Osteoblast (primary cell): Measurements from ENCODE around the gene ZNF385A. TPM values are rescaled to one million over a fixed set of nuclear protein-coding genes. Genes with fewer than 3 reads are reported as not detected.
A peak's percentile ranks its signal among the peaks of the same experiment; 100 is the strongest.

ENCODE experiments used
- DNase-seq: peaks from one replicate; pipeline ENCODE4 v3.0.0; 2011; ENCODE audit warnings: low spot score, mixed read lengths; ENCODE audit not compliant: insufficient read length; ENCODE audit errors: missing footprints
- H2AFZ ChIP-seq: 2 replicates; pipeline ENCODE4 v1.6.0; 2011; ENCODE audit warnings: mild to moderate bottlenecking, low read length
- H3K27ac ChIP-seq: 2 replicates; pipeline ENCODE4 v1.5.1; 2011; ENCODE audit warnings: mild to moderate bottlenecking, low read depth, low read length, moderate library complexity
- H3K27me3 ChIP-seq: 2 replicates; pipeline ENCODE4 v1.6.0; 2012; ENCODE audit warnings: mild to moderate bottlenecking, control low read depth, inconsistent platforms, low read length, moderate library complexity; ENCODE audit not compliant: insufficient read depth
- H3K36me3 ChIP-seq: 2 replicates; pipeline ENCODE4 v1.5.1; 2011; ENCODE audit warnings: mild to moderate bottlenecking, low read length, control low read depth, moderate library complexity; ENCODE audit not compliant: insufficient read depth
- H3K4me1 ChIP-seq: 2 replicates; pipeline ENCODE4 v1.5.1; 2011; ENCODE audit warnings: mild to moderate bottlenecking, low read length, control low read depth, moderate library complexity; ENCODE audit not compliant: insufficient read depth
- H3K4me2 ChIP-seq: 2 replicates; pipeline ENCODE4 v1.6.0; 2011; ENCODE audit warnings: mild to moderate bottlenecking, low read length; ENCODE audit not compliant: insufficient read depth
- H3K4me3 ChIP-seq: fragments of 200-600 bp; sonication (generic); 3 replicates; pipeline ENCODE4 v1.5.1; 2012; ENCODE audit warnings: mild to moderate bottlenecking, low read length, inconsistent platforms; ENCODE audit not compliant: insufficient read depth
- H3K79me2 ChIP-seq: 2 replicates; pipeline ENCODE4 v1.6.0; 2012; ENCODE audit warnings: mild to moderate bottlenecking, low read length, control low read depth, inconsistent platforms; ENCODE audit not compliant: insufficient read depth
- H3K9me3 ChIP-seq: 2 replicates; pipeline ENCODE4 v1.5.1; 2011; ENCODE audit warnings: low read depth, low read length, control low read depth
- H4K20me1 ChIP-seq: 2 replicates; pipeline ENCODE4 v1.6.0; 2012; ENCODE audit warnings: mild to moderate bottlenecking, low read length, control low read depth; ENCODE audit not compliant: insufficient read depth
- total RNA-seq: library from RNA; depleted of rRNA; stranded (reverse); fragments of >200 nt; gene quantifications from 2 replicates; pipeline ENCODE4 v1.2.3, GENCODE V29; 2012
- TF ChIP-seq, protein P1 (sequence below): IDR thresholded peaks from 2 replicates; pipeline ENCODE4 v1.5.1; 2011; ENCODE audit warnings: mild to moderate bottlenecking, low read depth, low read length, moderate library complexity; ENCODE audit errors: extremely low read depth

Gene ZNF385A
- total RNA-seq, 1 donor: 0.72 TPM

DNA sequence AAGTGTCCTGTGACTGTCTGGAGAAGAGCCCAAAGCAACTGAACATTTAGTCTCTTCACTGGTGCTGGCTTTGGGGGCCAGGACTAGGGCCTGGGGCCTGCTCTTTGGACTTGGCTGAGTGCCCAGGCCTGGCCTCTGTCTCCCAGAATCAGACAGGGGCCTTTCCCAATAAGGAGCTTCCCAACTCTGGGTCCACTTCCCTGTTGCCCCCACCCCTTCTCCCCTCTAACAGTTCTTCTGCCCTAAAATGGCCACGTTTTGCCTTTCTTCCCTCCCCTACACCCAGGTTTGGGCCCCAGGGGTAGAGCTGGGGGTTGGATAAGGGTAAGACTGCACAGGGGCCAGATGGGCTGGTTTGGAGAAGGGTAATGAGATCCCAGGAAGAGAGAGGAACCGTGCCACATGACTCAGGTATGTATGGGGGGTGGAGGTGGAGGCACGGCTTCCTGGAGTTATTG is 44.5 kb upstream of the ZNF385A start:
- TF ChIP-seq, protein P1, sequence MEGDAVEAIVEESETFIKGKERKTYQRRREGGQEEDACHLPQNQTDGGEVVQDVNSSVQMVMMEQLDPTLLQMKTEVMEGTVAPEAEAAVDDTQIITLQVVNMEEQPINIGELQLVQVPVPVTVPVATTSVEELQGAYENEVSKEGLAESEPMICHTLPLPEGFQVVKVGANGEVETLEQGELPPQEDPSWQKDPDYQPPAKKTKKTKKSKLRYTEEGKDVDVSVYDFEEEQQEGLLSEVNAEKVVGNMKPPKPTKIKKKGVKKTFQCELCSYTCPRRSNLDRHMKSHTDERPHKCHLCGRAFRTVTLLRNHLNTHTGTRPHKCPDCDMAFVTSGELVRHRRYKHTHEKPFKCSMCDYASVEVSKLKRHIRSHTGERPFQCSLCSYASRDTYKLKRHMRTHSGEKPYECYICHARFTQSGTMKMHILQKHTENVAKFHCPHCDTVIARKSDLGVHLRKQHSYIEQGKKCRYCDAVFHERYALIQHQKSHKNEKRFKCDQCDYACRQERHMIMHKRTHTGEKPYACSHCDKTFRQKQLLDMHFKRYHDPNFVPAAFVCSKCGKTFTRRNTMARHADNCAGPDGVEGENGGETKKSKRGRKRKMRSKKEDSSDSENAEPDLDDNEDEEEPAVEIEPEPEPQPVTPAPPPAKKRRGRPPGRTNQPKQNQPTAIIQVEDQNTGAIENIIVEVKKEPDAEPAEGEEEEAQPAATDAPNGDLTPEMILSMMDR: no peak
- DNase-seq: peak; percentile 47
- no peaks in the 10 kb centered on the region for H3K27me3 ChIP-seq
- no peaks in the 10 kb centered on the region for H4K20me1 ChIP-seq
- no peaks in the 10 kb centered on the region for H3K9me3 ChIP-seq
- no peaks in the 10 kb centered on the region for H3K36me3 ChIP-seq
- H3K79me2 ChIP-seq: no peaks in the 10 kb centered on the region
- peak overlapping the region; percentile 95 for H3K27ac ChIP-seq
- H3K4me2 ChIP-seq: peak overlapping the region; percentile 73
- peak overlapping the region; percentile 22 for H3K4me3 ChIP-seq
- H2AFZ ChIP-seq: no peak overlapping the region
- peaks cover 61% of the 10 kb centered on the region for H3K4me1 ChIP-seq

DNA sequence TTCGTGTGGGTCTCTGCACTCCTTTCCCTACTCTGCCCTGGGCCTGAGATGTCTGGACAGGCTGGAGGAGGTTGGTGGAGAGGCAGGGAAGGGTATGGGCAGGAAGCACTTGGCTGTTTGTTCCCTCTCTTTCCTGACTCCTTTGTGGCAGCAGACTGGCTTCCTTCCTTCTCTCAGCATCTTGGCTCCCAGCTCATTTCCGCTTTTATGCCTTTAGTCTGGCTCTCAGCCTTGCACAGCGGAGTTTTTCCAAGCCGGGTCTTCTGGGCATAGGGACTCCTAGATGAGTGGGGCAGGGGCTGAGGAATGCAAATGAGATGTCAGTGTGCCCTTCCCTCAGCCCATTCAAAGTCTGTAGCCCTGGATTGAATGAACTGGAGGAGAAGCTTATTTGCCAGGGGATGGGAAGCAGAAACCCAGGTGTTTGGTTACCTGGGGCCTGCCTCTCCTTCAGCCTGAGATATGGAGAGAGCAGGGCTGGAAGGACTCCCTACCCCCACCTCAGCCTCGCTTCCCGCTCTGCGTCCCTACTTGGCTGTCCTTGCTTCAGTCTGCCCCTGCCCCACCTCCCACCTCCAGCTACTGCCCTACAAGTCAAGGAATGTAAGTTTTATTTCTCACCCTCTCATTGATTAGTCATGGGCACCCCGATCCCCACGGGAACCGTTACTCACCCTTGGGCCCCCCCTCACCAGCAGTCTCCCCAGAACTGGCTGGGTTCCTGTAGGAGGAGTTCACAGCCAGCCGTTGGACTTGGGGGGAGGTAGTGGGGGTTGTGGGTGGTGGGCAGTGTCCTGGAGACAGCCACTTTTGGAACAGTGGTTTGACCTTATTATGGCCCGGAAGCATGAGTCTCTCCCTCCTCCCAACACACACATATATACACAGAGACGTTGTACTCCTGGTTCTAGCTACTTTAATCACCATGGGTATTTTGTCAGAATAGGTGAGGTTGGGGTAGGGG is 43.8 kb upstream of the ZNF385A start:
- no peaks in the 10 kb centered on the region for H4K20me1 ChIP-seq
- TF ChIP-seq, protein P1: no peak
- no peaks in the 10 kb centered on the region for H3K79me2 ChIP-seq
- H3K9me3 ChIP-seq: no peaks in the 10 kb centered on the region
- DNase-seq: peak; percentile 89
- H3K36me3 ChIP-seq: no peaks in the 10 kb centered on the region
- peak overlapping the region; percentile 73 for H3K4me2 ChIP-seq
- no peaks in the 10 kb centered on the region for H3K27me3 ChIP-seq
- peaks cover 68% of the 10 kb centered on the region for H3K4me1 ChIP-seq
- peak overlapping the region; percentile 46 for H3K4me3 ChIP-seq
- H3K27ac ChIP-seq: peak overlapping the region; percentile 95
- peak overlapping the region; percentile 71 for H2AFZ ChIP-seq

DNA sequence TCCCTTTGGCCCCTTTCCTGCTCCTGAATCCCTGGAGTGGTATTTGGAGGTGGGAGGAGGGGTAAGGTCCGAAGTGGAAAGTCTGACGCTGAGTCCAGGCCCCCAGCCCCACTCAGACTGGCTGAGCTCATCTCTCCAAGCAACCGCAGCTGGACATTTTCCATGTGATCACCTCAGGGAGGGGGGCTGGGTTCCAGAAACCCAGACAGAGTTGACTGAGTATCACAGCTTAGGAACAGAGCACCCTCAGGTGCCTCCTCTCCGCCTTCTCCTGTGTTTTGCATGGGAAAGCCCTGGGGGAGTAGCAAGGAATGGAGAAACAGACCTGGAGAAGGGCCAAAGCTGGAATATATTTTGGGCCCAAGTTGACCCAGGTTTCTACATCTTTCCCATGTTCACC is 42.6 kb upstream of the ZNF385A start:
- Histone ChIP-seq H3K27ac (peak overlapping the region; percentile 95), H3K4me3 (no peak overlapping the region), H3K27me3 (no peaks in the 10 kb centered on the region), H3K4me1 (peaks cover 69% of the 10 kb centered on the region), H3K79me2 (no peaks in the 10 kb centered on the region), H3K9me3 (no peaks in the 10 kb centered on the region), H2AFZ (no peak overlapping the region), H4K20me1 (no peaks in the 10 kb centered on the region), H3K4me2 (no peak overlapping the region), H3K36me3 (no peaks in the 10 kb centered on the region)
- peak; percentile 14 for DNase-seq
- TF ChIP-seq, protein P1: no peak

GRCh38 chr12:54426690-54427089 is 42.2 kb upstream of the ZNF385A start:
- H3K4me2 ChIP-seq: no peak overlapping the region
- no peak overlapping the region for H3K27ac ChIP-seq
- TF ChIP-seq, protein P1: no peak
- H3K4me3 ChIP-seq: no peak overlapping the region
- H3K36me3 ChIP-seq: no peaks in the 10 kb centered on the region
- no peak overlapping the region for H2AFZ ChIP-seq
- no peaks in the 10 kb centered on the region for H4K20me1 ChIP-seq
- H3K9me3 ChIP-seq: no peaks in the 10 kb centered on the region
- H3K27me3 ChIP-seq: no peaks in the 10 kb centered on the region
- no peaks in the 10 kb centered on the region for H3K79me2 ChIP-seq
- DNase-seq: peak; percentile 18
- peaks cover 69% of the 10 kb centered on the region for H3K4me1 ChIP-seq
